Smooth muscle cell (in vitro differentiated cells): ENCODE data around the gene TIAM1. TPM values are rescaled to one million over a fixed set of nuclear protein-coding genes. Genes with fewer than 3 reads are reported as not detected.

Source experiments
- DNase-seq: peaks from one replicate; lab custom pipeline; 2025; ENCODE audit not compliant: unreplicated experiment; lab: John Stamatoyannopoulos, UW
- H2AFZ ChIP-seq: fragments of 200-600 bp; sonication (generic); 2 replicates; pipeline ENCODE4 v1.6.0; 2016; ENCODE audit warnings: antibody characterized with exemption, low read depth, mild to moderate bottlenecking
- H3F3A ChIP-seq: fragments of 200-600 bp; sonication (generic); 2 replicates; pipeline ENCODE4 v1.6.0; 2017; ENCODE audit warnings: antibody characterized with exemption, low read depth
- H3K27ac ChIP-seq: fragments of 200-600 bp; sonication (generic); 2 replicates; pipeline ENCODE4 v1.5.1; 2016; ENCODE audit warnings: low read depth, mild to moderate bottlenecking
- H3K27me3 ChIP-seq: fragments of 200-600 bp; sonication (generic); 2 replicates; pipeline ENCODE4 v1.6.1; 2016; ENCODE audit warnings: low read depth, mild to moderate bottlenecking
- H3K36me3 ChIP-seq: fragments of 200-600 bp; sonication (generic); 2 replicates; pipeline ENCODE4 v1.5.1; 2016; ENCODE audit warnings: low read depth
- H3K4me1 ChIP-seq: fragments of 200-600 bp; sonication (generic); 2 replicates; pipeline ENCODE4 v1.5.1; 2016; ENCODE audit warnings: low read depth
- H3K4me2 ChIP-seq: fragments of 200-600 bp; sonication (generic); 2 replicates; pipeline ENCODE4 v1.6.0; 2016; ENCODE audit warnings: mild to moderate bottlenecking
- H3K4me3 ChIP-seq: fragments of 200-600 bp; sonication (generic); 2 replicates; pipeline ENCODE4 v1.5.1; 2016; ENCODE audit warnings: mild to moderate bottlenecking
- H3K79me2 ChIP-seq: fragments of 200-600 bp; sonication (generic); 2 replicates; pipeline ENCODE4 v1.6.0; 2016; ENCODE audit warnings: low read depth, mild to moderate bottlenecking
- H3K9ac ChIP-seq: fragments of 200-600 bp; sonication (generic); 2 replicates; pipeline ENCODE4 v1.6.0; 2016; ENCODE audit warnings: low read depth
- H3K9me3 ChIP-seq: fragments of 200-600 bp; sonication (generic); replicated peaks from 2 replicates; pipeline ENCODE4 v1.5.1; 2016; ENCODE audit warnings: low read depth
- H4K20me1 ChIP-seq: fragments of 200-600 bp; sonication (generic); 2 replicates; pipeline ENCODE4 v1.6.0; 2016; ENCODE audit warnings: low read depth
- CTCF ChIP-seq: fragments of 200-600 bp; sonication (generic); IDR thresholded peaks from 2 replicates; pipeline ENCODE4 v1.5.1; 2017; ENCODE audit warnings: borderline replicate concordance, mild to moderate bottlenecking, antibody characterized with exemption; ENCODE audit not compliant: insufficient read depth, poor library complexity, severe bottlenecking
- WGBS: methylation state at CpG from one replicate; pipeline ENCODE4 v1.1.7; 2016; ENCODE audit warnings: low lambda C conversion rate; 5-methylcytosine and 5-hydroxymethylcytosine counted together
- polyA plus RNA-seq: library from polyadenylated mRNA; unstranded; fragments of >200 nt; fragmentation: Nextera tagmentation; extraction: Ambion mirVana; gene quantifications from 2 replicates; pipeline ENCODE4 v1.2.1, GENCODE V29; 2016
- total RNA-seq: library from RNA; depleted of rRNA; stranded (reverse); fragments of >200 nt; gene quantifications from 2 replicates; pipeline ENCODE4 v1.2.3, GENCODE V29; 2014

TIAM1 gene
- total and polyA plus RNA-seq, 2 experiments from 2014 or later, result 3.2 to 12.9 TPM

- H3K4me1 ChIP-seq, result no peaks in the 10 kb centered on the region
- H3K79me2 ChIP-seq, result no peaks in the 10 kb centered on the region
- TF ChIP-seq CTCF, result no peak
- no peak overlapping the region for H3K27ac ChIP-seq
- no peaks in the 10 kb centered on the region for H3F3A ChIP-seq
- no peaks in the 10 kb centered on the region for H3K9me3 ChIP-seq
- H4K20me1 ChIP-seq, result no peaks in the 10 kb centered on the region
- no peak overlapping the region for H3K9ac ChIP-seq
- no peak overlapping the region for H3K4me2 ChIP-seq
- H3K27me3 ChIP-seq, result no peaks in the 10 kb centered on the region
- H3K36me3 ChIP-seq, result no peaks in the 10 kb centered on the region
- no peak overlapping the region for H2AFZ ChIP-seq
- 94% methylated on average over 8 of the region's 8 CpGs for WGBS
- H3K4me3 ChIP-seq, result no peak overlapping the region
- DNase-seq, result no peak
These were observed 39.7 kb upstream of the TIAM1 start for GRCh38 chr21:31383770-31384169.

- no peak for DNase-seq
- Histone ChIP-seq H3K4me2 (no peak overlapping the region), H3K27me3 (no peaks in the 10 kb centered on the region), H3K4me1 (no peaks in the 10 kb centered on the region), H4K20me1 (no peaks in the 10 kb centered on the region), H3K9me3 (no peaks in the 10 kb centered on the region), H3K36me3 (no peaks in the 10 kb centered on the region), H3K4me3 (no peak overlapping the region), H2AFZ (no peak overlapping the region), H3K79me2 (no peaks in the 10 kb centered on the region), H3K27ac (no peak overlapping the region), H3K9ac (no peak overlapping the region), H3F3A (no peaks in the 10 kb centered on the region)
- 96% methylated on average over 5 of the region's 5 CpGs for WGBS
- no peak for TF ChIP-seq CTCF
These were observed 38.0 kb upstream of the TIAM1 start for GRCh38 chr21:31382060-31382459.

GRCh38 chr21:31376301-31376700, 32.2 kb upstream of the TIAM1 start:
- no peaks in the 10 kb centered on the region for H3K27me3 ChIP-seq
- H3K4me3 ChIP-seq, result no peak overlapping the region
- no peak for TF ChIP-seq CTCF
- H3K27ac ChIP-seq, result no peak overlapping the region
- H3K4me2 ChIP-seq, result no peak overlapping the region
- no peaks in the 10 kb centered on the region for H3K79me2 ChIP-seq
- H2AFZ ChIP-seq, result no peak overlapping the region
- H3K36me3 ChIP-seq, result no peaks in the 10 kb centered on the region
- 94% methylated on average over 8 of the region's 8 CpGs for WGBS
- H3K4me1 ChIP-seq, result no peaks in the 10 kb centered on the region
- no peaks in the 10 kb centered on the region for H4K20me1 ChIP-seq
- peaks cover 7% of the 10 kb centered on the region for H3F3A ChIP-seq
- no peak overlapping the region for H3K9ac ChIP-seq
- DNase-seq, result no peak
- H3K9me3 ChIP-seq, result no peaks in the 10 kb centered on the region

GRCh38 chr21:31374395-31374794, 30.3 kb upstream of the TIAM1 start:
- Histone ChIP-seq H3K36me3 (no peaks in the 10 kb centered on the region), H3K9me3 (no peaks in the 10 kb centered on the region), H3K79me2 (no peaks in the 10 kb centered on the region), H3F3A (peaks cover 10% of the 10 kb centered on the region), H4K20me1 (no peaks in the 10 kb centered on the region), H3K4me3 (no peak overlapping the region), H2AFZ (no peak overlapping the region), H3K4me1 (no peaks in the 10 kb centered on the region), H3K9ac (no peak overlapping the region), H3K27me3 (no peaks in the 10 kb centered on the region), H3K27ac (no peak overlapping the region), H3K4me2 (no peak overlapping the region)
- no peak for DNase-seq
- TF ChIP-seq CTCF, result no peak
- 89% methylated on average over 4 of the region's 4 CpGs for WGBS
